Smooth muscle cell (in vitro differentiated cells): ENCODE measurements around the gene CGNL1. TPM values are rescaled to one million over a fixed set of nuclear protein-coding genes. Genes with fewer than 3 reads are reported as not detected.

Experiments
- DNase-seq: peaks from one replicate; lab custom pipeline; 2025; ENCODE audit not compliant: unreplicated experiment; lab: John Stamatoyannopoulos, UW
- H2AFZ ChIP-seq: fragments of 200-600 bp; sonication (generic); 2 replicates; pipeline ENCODE4 v1.6.0; 2016; ENCODE audit warnings: antibody characterized with exemption, low read depth, mild to moderate bottlenecking
- H3F3A ChIP-seq: fragments of 200-600 bp; sonication (generic); 2 replicates; pipeline ENCODE4 v1.6.0; 2017; ENCODE audit warnings: antibody characterized with exemption, low read depth
- H3K27ac ChIP-seq: fragments of 200-600 bp; sonication (generic); 2 replicates; pipeline ENCODE4 v1.5.1; 2016; ENCODE audit warnings: low read depth, mild to moderate bottlenecking
- H3K27me3 ChIP-seq: fragments of 200-600 bp; sonication (generic); 2 replicates; pipeline ENCODE4 v1.6.1; 2016; ENCODE audit warnings: low read depth, mild to moderate bottlenecking
- H3K36me3 ChIP-seq: fragments of 200-600 bp; sonication (generic); 2 replicates; pipeline ENCODE4 v1.5.1; 2016; ENCODE audit warnings: low read depth
- H3K4me1 ChIP-seq: fragments of 200-600 bp; sonication (generic); 2 replicates; pipeline ENCODE4 v1.5.1; 2016; ENCODE audit warnings: low read depth
- H3K4me2 ChIP-seq: fragments of 200-600 bp; sonication (generic); 2 replicates; pipeline ENCODE4 v1.6.0; 2016; ENCODE audit warnings: mild to moderate bottlenecking
- H3K4me3 ChIP-seq: fragments of 200-600 bp; sonication (generic); 2 replicates; pipeline ENCODE4 v1.5.1; 2016; ENCODE audit warnings: mild to moderate bottlenecking
- H3K79me2 ChIP-seq: fragments of 200-600 bp; sonication (generic); 2 replicates; pipeline ENCODE4 v1.6.0; 2016; ENCODE audit warnings: low read depth, mild to moderate bottlenecking
- H3K9ac ChIP-seq: fragments of 200-600 bp; sonication (generic); 2 replicates; pipeline ENCODE4 v1.6.0; 2016; ENCODE audit warnings: low read depth
- H3K9me3 ChIP-seq: fragments of 200-600 bp; sonication (generic); replicated peaks from 2 replicates; pipeline ENCODE4 v1.5.1; 2016; ENCODE audit warnings: low read depth
- H4K20me1 ChIP-seq: fragments of 200-600 bp; sonication (generic); 2 replicates; pipeline ENCODE4 v1.6.0; 2016; ENCODE audit warnings: low read depth
- WGBS: methylation state at CpG from one replicate; pipeline ENCODE4 v1.1.7; 2016; ENCODE audit warnings: low lambda C conversion rate; 5-methylcytosine and 5-hydroxymethylcytosine counted together
- polyA plus RNA-seq: library from polyadenylated mRNA; unstranded; fragments of >200 nt; fragmentation: Nextera tagmentation; extraction: Ambion mirVana; gene quantifications from 2 replicates; pipeline ENCODE4 v1.2.1, GENCODE V29; 2016
- total RNA-seq: library from RNA; depleted of rRNA; stranded (reverse); fragments of >200 nt; gene quantifications from 2 replicates; pipeline ENCODE4 v1.2.3, GENCODE V29; 2014
- TF ChIP-seq, protein P1 (sequence below): fragments of 200-600 bp; sonication (generic); IDR thresholded peaks from 2 replicates; pipeline ENCODE4 v1.5.1; 2017; ENCODE audit warnings: borderline replicate concordance, mild to moderate bottlenecking, antibody characterized with exemption; ENCODE audit not compliant: insufficient read depth, poor library complexity, severe bottlenecking

CGNL1 gene
- total and polyA plus RNA-seq, 2 experiments from 2014 or later, result 4.2 to 9.5 TPM

DNA sequence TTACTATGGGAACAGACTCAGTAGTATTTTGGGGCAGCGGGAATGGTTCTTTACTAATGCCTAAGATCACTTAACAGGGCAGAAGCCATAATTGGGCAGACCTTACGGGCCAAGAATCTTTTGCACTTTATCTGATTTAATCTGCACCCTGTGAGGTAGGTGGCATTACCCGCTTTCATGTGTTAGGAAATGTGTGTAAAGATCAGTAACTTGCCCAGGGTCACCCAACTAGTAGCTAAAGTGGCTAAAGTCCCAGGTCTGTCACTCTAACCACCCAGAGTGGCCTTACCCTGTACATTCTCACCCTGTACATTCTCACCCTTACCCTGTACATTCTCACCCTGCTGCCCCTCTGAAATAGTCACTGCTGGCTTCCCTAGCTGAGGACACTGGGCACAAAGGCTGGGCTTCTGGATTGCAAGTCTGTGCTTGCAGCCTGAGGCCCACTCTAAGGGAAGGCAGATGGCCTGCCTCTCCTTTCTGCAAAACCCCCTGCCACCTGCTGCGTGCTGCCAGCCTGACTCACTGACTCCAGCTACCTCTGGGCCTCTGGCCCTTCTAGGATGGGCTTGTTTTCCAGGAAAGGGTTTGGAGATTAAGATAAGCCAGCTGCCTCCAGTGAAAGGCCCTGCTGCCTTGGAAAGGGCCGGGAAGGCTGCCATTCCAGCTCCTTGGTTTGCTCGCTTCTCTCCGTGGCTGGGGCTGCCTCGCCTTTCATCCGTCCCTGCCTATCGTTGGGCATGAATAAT lies 177.9 kb downstream of the CGNL1 start:
- DNase-seq, result no peak
- Histone ChIP-seq H3K79me2 (no peaks in the 10 kb centered on the region), H3K36me3 (no peaks in the 10 kb centered on the region), H3K9ac (no peak overlapping the region), H3K27ac (peak overlapping the region; percentile 2), H3K4me3 (no peak overlapping the region), H2AFZ (no peak overlapping the region), H3K27me3 (no peaks in the 10 kb centered on the region), H3K4me1 (peaks cover 29% of the 10 kb centered on the region), H3K9me3 (no peaks in the 10 kb centered on the region), H4K20me1 (no peaks in the 10 kb centered on the region), H3K4me2 (peak overlapping the region; percentile 34), H3F3A (peaks cover 8% of the 10 kb centered on the region)
- 35% methylated on average over 10 of the region's 10 CpGs for WGBS
- TF ChIP-seq, protein P1, sequence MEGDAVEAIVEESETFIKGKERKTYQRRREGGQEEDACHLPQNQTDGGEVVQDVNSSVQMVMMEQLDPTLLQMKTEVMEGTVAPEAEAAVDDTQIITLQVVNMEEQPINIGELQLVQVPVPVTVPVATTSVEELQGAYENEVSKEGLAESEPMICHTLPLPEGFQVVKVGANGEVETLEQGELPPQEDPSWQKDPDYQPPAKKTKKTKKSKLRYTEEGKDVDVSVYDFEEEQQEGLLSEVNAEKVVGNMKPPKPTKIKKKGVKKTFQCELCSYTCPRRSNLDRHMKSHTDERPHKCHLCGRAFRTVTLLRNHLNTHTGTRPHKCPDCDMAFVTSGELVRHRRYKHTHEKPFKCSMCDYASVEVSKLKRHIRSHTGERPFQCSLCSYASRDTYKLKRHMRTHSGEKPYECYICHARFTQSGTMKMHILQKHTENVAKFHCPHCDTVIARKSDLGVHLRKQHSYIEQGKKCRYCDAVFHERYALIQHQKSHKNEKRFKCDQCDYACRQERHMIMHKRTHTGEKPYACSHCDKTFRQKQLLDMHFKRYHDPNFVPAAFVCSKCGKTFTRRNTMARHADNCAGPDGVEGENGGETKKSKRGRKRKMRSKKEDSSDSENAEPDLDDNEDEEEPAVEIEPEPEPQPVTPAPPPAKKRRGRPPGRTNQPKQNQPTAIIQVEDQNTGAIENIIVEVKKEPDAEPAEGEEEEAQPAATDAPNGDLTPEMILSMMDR, result no peak

DNA sequence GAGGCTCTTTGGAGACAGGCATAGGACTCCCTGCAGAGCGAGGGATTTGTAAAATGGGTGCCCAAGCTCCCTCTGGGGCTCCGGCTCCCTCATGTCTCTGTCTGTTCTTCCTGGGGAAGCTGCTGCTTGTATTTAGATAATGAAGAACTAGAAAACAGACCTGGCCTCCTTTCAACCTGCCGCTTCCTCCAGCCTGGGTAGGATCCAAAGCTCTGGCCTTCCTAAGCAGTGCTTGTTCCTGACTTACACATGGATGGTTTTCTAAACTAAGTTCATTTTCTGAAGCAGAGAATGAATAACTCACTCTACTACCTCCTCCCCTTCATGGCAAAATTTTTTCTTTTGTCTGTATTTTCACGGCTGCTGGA lies 178.5 kb downstream of the CGNL1 start:
- Histone ChIP-seq H3K9ac (no peak overlapping the region), H3K79me2 (no peaks in the 10 kb centered on the region), H2AFZ (no peak overlapping the region), H3K27me3 (no peaks in the 10 kb centered on the region), H3K4me3 (no peak overlapping the region), H3K27ac (peak overlapping the region; percentile 2), H3K9me3 (no peaks in the 10 kb centered on the region), H3K4me1 (peaks cover 29% of the 10 kb centered on the region), H4K20me1 (no peaks in the 10 kb centered on the region), H3K36me3 (no peaks in the 10 kb centered on the region), H3F3A (peaks cover 8% of the 10 kb centered on the region), H3K4me2 (peak overlapping the region; percentile 34)
- 84% methylated on average over 4 of the region's 4 CpGs for WGBS
- TF ChIP-seq, protein P1, result no peak
- DNase-seq, result no peak

DNA sequence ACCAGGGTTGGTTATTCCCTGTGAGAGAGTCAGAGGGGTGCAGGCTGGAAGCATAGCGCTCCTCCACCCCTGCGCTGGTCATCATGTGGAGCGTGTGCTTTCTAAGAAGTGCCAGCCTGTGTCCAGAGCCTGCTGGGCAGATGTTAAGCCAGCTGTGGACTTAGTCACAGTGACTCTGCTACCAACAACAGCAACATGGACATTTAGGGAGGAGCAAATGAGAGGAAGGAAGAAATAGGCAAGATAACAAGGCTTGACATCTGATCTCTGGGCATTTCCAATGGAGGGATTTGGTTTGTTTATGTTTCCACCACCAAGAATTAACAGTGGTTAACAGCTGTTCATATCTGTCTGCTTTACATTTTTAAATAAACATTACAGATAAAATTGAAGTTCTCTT lies 179.0 kb downstream of the CGNL1 start:
- Histone ChIP-seq H3K4me1 (peaks cover 29% of the 10 kb centered on the region), H3K27me3 (no peaks in the 10 kb centered on the region), H3K4me3 (no peak overlapping the region), H3K9me3 (no peaks in the 10 kb centered on the region), H3K4me2 (peak overlapping the region; percentile 33), H3K36me3 (no peaks in the 10 kb centered on the region), H4K20me1 (no peaks in the 10 kb centered on the region), H3F3A (peaks cover 8% of the 10 kb centered on the region), H3K9ac (no peak overlapping the region), H3K27ac (peak overlapping the region; percentile 2), H2AFZ (no peak overlapping the region), H3K79me2 (no peaks in the 10 kb centered on the region)
- WGBS, result 69% methylated on average over 3 of the region's 3 CpGs
- no peak for DNase-seq
- TF ChIP-seq, protein P1, result no peak

DNA sequence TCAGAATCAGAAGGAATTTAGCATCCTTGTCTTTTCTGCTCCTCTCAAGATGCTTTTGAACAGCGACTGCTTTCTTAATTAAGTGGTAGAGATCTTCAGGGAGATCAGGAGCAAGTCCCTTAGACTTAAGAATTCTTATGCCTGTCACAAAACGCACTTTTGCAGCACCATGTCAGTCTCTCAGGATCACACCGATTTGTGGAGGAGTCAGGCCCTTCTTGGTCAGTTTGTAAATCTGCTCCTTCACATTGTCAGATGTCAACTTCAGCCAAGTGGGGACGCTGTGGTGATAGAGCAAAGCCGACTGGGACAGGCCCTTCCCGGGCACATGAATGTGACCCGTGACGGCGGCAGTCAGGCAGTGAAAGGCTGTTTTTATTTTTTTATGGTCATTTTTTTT lies 179.7 kb downstream of the CGNL1 start:
- H3K4me1 ChIP-seq, result peaks cover 29% of the 10 kb centered on the region
- H3K36me3 ChIP-seq, result no peaks in the 10 kb centered on the region
- no peak overlapping the region for H3K27ac ChIP-seq
- no peak overlapping the region for H3K4me2 ChIP-seq
- TF ChIP-seq, protein P1, result no peak
- H3K9ac ChIP-seq, result no peak overlapping the region
- H4K20me1 ChIP-seq, result no peaks in the 10 kb centered on the region
- H3K9me3 ChIP-seq, result no peaks in the 10 kb centered on the region
- no peak overlapping the region for H2AFZ ChIP-seq
- DNase-seq, result no peak
- peaks cover 8% of the 10 kb centered on the region for H3F3A ChIP-seq
- no peaks in the 10 kb centered on the region for H3K79me2 ChIP-seq
- no peak overlapping the region for H3K4me3 ChIP-seq
- no peaks in the 10 kb centered on the region for H3K27me3 ChIP-seq
- WGBS, result 89% methylated on average over 9 of the region's 9 CpGs
